MM.1S (cell line): ENCODE results near the gene GAGE12J.

Experiments
- CTCF ChIP-seq: fragments of 300-600 bp; sonication (generic); IDR thresholded peaks from 2 replicates; pipeline ENCODE4 v1.5.1; 2016; ENCODE audit warnings: antibody characterized with exemption, low read length, mixed read lengths
- EZH2 ChIP-seq: fragments of 300-600 bp; sonication (generic); optimal IDR thresholded peaks from 2 replicates; pipeline ENCODE3; 2017; ENCODE audit warnings: low read depth, mild to moderate bottlenecking, antibody characterized with exemption, low read length, mixed read lengths
- EZH2phosphoT487 ChIP-seq: fragments of 300-600 bp; sonication (generic); IDR thresholded peaks from 2 replicates; pipeline ENCODE4 v1.6.1; 2018; ENCODE audit warnings: antibody characterized with exemption, low read length

GRCh38 chrX:49278081-49278480 is 43.8 kb upstream of the GAGE12J start:
- TF ChIP-seq CTCF (no peak), EZH2phosphoT487 (no peak), EZH2 (no peak)
